Activated naive CD4-positive, alpha-beta T cell treated with Interleukin-2 at 50 U/mL for 16 hours (primary cell): ENCODE results near the gene MTRFR.
"Not testable (repeated sequence)": the region's sequence is repeated elsewhere in the genome, so short reads cannot be mapped to it uniquely, and the experiment has no call there.

Experiments
- DNase-seq: peaks from one replicate; pipeline ENCODE4 v3.0.0-alpha.2; 2020

MTRFR gene

GRCh38 chr12:123232807-123233504 is at the start of gene MTRFR, which contains the start of gene MPHOSPH9:
Gene MTRFR (plus strand): TSS chr12:123233436. CDS start chr12:123253675, 20,239 bp downstream.
Gene MPHOSPH9 (minus strand): TSS chr12:123233141. CDS start chr12:123230364, 2,777 bp downstream.
- peak; percentile 99 for DNase-seq

DNA sequence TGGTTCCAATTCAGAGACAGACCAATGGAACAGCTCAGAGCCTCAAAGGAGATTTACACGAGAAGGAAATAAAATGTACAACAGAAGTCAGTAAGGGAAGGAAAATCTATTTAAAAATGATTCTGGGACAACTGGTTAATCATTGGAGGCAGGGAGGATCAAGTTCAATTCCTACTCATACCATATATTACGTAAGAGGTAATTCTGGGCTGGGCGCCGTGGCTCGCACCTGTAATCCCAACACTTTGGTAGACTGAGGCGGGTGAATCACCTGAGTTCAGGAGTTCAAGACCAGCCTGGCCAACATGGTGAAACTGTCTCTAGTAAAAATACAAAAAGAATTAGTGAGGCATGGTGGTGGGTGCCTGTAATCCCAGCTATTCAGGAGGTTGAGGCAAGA is 45.6 kb upstream of the MTRFR start:
- no peak for DNase-seq

DNA sequence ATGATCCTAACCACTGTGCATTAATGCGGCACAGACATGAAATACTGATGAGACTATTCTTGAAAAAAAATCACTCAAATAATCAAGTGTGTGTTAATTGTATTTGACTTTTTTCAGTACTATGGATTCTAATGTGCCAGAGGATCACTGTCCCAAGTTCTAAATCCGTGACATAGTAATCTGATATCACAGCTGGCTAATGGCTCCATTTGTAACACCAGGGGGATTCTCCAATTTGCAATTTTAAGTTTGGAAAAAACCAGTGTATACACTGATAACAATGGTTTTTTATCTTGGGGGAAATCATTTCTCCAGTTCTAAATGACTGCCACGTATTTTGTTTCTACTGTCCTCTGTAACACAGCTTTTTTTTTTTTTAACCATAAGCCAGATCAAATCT is 33.3 kb upstream of the MTRFR start:
- no peak for DNase-seq

DNA sequence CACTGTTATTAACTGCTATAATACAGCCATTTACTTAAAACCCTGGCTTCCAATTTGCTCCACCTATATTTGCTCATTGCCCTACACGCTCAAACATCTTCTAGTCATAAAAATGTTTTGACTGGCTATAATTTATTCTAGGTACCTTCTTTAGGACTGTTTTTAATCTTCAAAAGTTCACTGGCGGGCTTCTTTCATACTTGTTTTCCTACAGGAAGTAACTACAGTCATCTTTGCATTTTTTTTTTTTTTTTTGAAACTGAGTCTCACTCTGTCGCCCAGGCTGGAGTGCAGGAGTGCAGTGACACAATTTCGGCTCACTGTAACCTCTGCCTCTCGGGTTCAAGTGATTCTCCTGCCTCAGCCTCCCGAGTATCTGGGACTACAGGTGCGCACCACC is 32.8 kb upstream of the MTRFR start:
- DNase-seq: no peak

DNA sequence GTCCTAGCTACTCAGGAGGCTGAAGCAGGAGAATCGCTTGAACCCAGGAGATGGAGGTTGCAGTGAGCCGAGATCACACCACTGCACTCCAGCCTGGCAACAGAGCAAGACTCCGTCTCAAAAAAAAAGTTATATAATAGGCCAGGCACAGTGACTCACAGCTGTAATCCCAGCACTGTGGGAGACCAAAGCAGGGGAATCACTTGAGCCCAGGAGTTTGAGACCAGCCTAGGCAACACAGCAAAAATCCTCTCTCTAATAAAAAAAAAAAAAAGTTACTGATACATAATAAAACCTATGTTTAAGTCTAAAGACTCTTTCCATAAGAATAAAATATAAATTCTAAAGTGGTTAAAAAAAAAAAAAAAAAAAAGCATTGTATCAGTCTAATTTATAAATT is 26.4 kb upstream of the MTRFR start:
- not testable (repeated sequence) for DNase-seq

DNA sequence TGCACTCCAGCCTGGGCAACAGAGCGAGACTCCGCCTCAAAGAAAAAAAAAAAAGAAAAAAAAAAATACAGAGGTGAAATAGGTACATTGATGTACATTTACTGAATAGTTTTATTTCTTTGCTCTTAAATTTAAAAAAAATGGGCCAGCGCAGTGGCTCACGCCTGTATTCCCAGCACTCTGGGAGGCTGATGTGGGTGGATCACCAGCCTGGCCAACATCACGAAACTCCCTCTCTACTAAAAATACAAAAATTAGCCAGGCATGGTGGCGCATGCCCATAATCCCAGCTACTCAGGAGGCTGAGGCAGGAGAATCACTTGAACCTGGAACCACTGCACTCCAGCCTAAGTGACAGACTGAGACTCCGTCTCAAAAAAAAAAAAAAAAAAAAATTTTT is 25.4 kb upstream of the MTRFR start:
- not testable (repeated sequence) for DNase-seq

GRCh38 chr12:123223241-123223668 is 10.0 kb upstream of the MTRFR start:
- DNase-seq: peak; percentile 48

DNA sequence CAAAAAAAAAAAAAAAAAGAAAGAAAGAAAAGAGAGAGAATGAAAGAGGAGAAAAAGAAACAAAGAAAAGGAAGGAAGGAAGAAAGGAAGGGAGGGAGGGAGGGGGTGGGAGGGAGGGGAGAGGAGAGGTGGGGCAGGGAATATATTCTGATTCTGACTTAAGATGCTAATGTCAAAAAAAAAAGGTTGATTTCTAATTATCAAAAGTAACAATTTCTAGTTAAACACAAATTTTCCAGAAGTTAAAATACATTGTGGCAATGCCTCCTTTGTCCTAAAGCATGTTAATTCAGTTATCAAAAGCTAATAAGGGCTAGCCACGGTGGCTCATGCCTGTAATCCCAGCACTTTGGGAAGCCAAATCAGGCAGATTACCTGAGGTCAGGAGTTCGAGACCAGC is 7.8 kb upstream of the MTRFR start:
- DNase-seq: no peak

DNA sequence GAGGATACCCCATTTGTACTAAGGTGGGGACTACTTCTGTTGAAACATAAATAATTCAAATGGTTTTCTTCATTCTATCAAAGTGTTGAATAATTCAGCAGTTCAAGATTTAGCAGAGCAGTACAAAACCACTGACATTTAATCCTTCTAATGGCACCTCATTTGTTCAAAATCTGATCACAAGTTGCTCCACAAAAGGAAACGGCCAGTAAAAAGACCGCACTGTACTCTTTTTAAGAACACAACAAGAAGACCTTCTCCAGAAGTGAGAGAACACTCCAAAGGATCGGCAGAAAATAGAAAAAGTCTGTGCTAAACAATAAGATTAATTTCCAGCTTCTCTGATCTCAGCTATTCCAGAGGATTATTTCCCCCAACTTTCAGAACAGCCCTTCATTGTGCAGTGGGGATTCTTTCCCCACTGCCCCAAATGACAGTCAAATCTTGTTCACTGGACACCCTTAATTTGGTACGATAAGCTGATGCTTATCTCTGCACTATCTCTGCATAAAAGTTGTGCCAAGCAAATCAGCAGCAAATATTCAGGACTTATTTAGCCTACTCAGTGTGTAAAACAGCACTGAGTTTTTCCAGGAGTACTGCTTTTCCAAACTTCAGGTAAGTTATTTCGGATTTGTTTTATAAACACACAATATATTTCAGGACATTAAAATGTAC is 5.5 kb upstream of the MTRFR start:
- DNase-seq: no peak

DNA sequence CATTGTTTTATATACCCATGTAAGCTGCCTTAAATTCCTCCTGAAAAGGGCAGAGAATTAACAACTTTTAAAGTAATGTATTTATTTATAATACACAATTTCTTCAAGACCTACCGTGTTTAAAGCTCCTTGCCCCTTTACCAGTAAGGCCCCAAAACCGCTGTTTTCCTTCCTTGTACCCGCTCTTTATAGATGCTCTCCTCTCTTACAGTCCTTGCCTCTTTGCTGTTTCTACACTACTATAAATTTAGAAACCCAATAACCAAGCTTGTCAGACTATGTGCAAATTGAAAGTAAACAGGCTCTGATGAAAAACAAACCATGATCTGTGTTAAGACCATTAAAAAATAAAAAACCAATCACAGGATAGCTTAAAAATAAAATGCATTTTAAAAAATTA is 4.2 kb upstream of the MTRFR start:
- DNase-seq: no peak

DNA sequence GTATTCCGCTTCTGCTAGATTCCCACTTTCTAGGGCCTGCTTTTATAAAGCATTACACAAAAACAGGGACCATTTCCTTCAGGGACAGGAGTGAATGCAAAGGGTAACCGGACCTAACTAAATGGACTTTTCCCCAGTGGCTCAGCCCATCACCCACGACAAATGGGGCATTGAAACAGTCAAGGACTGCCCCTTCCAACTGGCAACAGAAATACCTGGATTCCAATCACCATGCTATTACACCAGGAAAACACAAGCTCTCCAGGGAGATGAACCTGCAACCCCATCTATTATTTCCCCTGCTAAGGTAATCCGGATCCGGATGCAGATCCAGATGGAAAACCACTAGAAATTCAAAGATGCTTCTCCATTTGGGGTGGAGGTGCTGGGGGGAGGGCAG is 1.3 kb upstream of the MTRFR start:
- DNase-seq: no peak

DNA sequence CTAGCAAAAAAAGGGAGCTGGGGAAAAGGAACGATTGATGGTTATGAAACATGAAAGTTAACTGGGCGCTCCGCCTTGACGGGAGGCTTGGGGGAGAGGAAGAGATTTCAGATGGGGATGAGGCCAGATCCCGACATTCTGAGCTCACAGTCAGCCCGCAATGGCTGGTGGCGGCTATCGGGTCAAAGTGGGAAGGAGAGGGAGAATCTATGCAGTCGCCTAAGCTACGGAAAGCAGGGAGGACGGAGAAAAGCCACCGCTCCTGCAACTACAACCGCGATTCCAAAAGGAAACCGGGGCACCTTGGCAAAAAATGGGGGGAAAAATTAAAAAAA is 797 bp upstream of the MTRFR start:
- no peak for DNase-seq

- no peak for DNase-seq
Observed at GRCh38 chr12:123233505-123234308, 471 bp downstream of the MTRFR start.

- peak; percentile 77 for DNase-seq
Observed at GRCh38 chr12:123237646-123238329, 4.6 kb downstream of the MTRFR start.

- DNase-seq: no peak
Observed at GRCh38 chr12:123238330-123238682, 5.1 kb downstream of the MTRFR start.

GRCh38 chr12:123238961-123239360 is 5.7 kb downstream of the MTRFR start:
- DNase-seq: no peak

- no peak for DNase-seq
Observed at GRCh38 chr12:123242116-123242904, 9.1 kb downstream of the MTRFR start.

DNA sequence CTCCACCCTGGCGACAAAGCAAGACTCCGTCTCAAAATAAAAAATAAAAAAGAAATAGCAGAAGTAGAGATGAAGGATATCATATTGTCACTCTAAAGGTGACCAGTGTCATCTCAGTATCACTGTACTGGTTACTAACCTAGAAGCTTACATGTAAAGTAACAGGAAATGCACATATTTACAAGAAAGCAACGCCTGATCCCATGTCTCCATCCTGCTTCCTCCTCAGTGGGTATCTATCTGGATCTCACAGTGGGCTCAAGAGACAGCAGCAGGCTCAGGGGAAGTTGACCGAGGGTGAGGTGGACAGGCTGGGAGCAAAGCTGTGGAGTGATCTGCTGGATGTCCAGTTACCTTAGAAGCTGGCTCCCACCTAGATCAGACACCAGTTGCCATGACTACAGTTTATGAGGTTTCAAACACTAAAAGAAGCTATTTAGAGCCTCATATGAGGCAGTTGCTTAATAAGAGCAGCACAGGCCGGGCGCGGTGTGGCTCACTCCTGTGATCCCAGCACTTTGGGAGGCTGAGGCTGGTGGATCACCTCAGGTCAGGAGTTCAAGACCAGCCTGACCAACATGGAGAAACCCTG is 10.5 kb downstream of the MTRFR start:
- no peak for DNase-seq

DNA sequence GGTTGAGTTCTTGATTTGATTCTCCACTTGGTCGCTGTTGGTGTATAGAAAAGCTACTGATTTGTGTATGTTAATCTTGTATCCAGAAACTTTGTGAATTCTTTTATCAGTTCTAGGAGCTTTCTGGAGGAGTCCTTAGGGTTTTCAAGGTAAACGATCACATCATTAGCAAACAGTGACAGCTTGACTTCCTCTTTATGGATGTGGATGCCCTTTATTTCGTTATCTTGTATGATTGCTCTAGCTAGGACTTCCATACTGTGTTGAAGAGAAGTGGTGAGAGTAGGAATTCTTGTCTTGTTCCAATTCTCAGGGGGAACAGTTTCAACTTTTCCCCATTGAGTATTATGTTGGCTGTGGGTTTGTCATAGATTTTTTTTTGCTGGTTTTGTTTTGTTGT is 12.4 kb downstream of the MTRFR start:
- no peak for DNase-seq

DNA sequence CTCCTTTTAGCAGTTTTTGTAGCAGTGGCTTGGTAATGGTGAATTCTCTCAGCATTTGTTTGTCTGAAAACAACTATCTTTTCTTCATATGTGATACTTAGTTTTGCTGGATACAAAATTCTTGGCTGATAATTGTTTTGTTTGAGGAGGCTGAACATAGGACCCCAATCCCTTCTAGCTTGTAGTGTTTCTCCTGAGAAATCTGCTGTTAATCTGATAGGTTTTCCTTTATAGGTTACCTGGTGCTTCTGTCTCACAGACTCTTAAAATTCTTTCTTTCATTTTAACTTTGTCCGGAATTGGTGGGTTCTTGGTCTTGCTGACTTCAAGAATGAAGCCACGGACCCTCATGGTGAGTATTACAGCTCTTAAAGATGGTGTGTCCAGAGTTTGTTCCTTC is 14.9 kb downstream of the MTRFR start:
- not testable (repeated sequence) for DNase-seq

- not testable (repeated sequence) for DNase-seq
Observed at GRCh38 chr12:123248996-123249741, 15.9 kb downstream of the MTRFR start.
